Fibroblast of upper back skin (primary cell): ENCODE results near the gene JPT1.
"Not testable (repeated sequence)": the region's sequence is repeated elsewhere in the genome, so short reads cannot be mapped to it uniquely, and the experiment has no call there.

ENCODE experiments used
- DNase-seq: peaks from one replicate; pipeline ENCODE4 v3.0.0-alpha.2; 2013

The JPT1 gene

GRCh38 chr17:75154195-75155106 is at the start of gene JPT1:
Gene JPT1, minus strand, starts transcription at chr17:75154512. Its CDS starts 115 bp downstream, at chr17:75154397.
- peak; percentile 99 for DNase-seq

- no peak for DNase-seq
Observed at GRCh38 chr17:75199886-75200618, 45.7 kb upstream of the JPT1 start.

- DNase-seq = peak; percentile 41
Observed at GRCh38 chr17:75194879-75195278, 40.6 kb upstream of the JPT1 start.

- DNase-seq = peak; percentile 42
Observed at GRCh38 chr17:75191584-75191983, 37.3 kb upstream of the JPT1 start.

GRCh38 chr17:75188614-75189013 is 34.3 kb upstream of the JPT1 start:
- no peak for DNase-seq

GRCh38 chr17:75183999-75184884 is 29.9 kb upstream of the JPT1 start:
- DNase-seq = no peak

GRCh38 chr17:75182569-75183436 is 28.5 kb upstream of the JPT1 start, which contains the start of gene SUMO2:
Gene SUMO2, minus strand, starts transcription at chr17:75182959. Its CDS starts 125 bp downstream, at chr17:75182834.
- peak; percentile 94 for DNase-seq

- DNase-seq = no peak
Observed at GRCh38 chr17:75182319-75182568, 27.9 kb upstream of the JPT1 start.

GRCh38 chr17:75181608-75182318 is 27.5 kb upstream of the JPT1 start:
- DNase-seq = no peak

- DNase-seq = no peak
Observed at GRCh38 chr17:75181110-75181509, 26.8 kb upstream of the JPT1 start.

GRCh38 chr17:75178453-75178852 is 24.1 kb upstream of the JPT1 start:
- DNase-seq = no peak

GRCh38 chr17:75176625-75177024 is 22.3 kb upstream of the JPT1 start:
- no peak for DNase-seq

GRCh38 chr17:75174996-75175395 is 20.7 kb upstream of the JPT1 start:
- DNase-seq = no peak

GRCh38 chr17:75173526-75173925 is 19.2 kb upstream of the JPT1 start:
- no peak for DNase-seq

- DNase-seq = no peak
Observed at GRCh38 chr17:75168998-75169397, 14.7 kb upstream of the JPT1 start.

- DNase-seq = not testable (repeated sequence)
Observed at GRCh38 chr17:75164606-75165005, 10.3 kb upstream of the JPT1 start.

GRCh38 chr17:75163074-75163473 is 8.8 kb upstream of the JPT1 start:
- no peak for DNase-seq

GRCh38 chr17:75160211-75160610 is 5.9 kb upstream of the JPT1 start:
- no peak for DNase-seq

GRCh38 chr17:75159196-75160031 is 5.1 kb upstream of the JPT1 start:
- no peak for DNase-seq

GRCh38 chr17:75158480-75158879 is 4.2 kb upstream of the JPT1 start:
- not testable (repeated sequence) for DNase-seq
